ENCODE measurements around the gene SHH. TPM values are rescaled to one million over a fixed set of nuclear protein-coding genes. Genes with fewer than 3 reads are reported as not detected.

The SHH gene
- total and polyA plus RNA-seq, 2 donors (not counting 3 experiments of a cell fraction or from before 2014, with no cell fraction given): not detected

DNA sequence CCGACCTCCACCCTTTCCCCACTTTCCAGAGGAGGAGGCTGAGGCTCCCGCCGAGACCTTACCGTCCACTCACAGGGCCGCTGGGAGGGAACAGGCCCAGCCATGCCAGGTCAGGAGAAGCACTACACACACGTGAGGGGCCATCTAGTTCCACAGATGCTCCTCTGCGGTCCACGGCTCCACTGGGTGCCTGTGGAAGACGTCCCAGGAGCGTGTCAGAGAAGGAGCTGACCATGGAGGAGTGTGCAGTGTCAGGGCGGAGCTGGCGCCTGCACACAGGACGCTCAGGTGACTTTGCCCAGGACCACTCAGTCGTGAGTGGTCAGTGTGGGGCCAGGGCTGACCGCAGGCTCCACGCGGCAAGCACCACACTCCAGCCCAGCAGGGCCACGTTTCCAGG lies 8.0 kb upstream of the SHH start:
- no peaks in the 10 kb centered on the region for H3K9me1 ChIP-seq (replicated peaks; ENCODE audit: control insufficient read depth, extremely low read depth, insufficient read depth, low read length)
- no peaks in the 10 kb centered on the region for H3K79me2 ChIP-seq (ENCODE audit: control insufficient read depth, insufficient read depth, low read length)
- no peaks in the 10 kb centered on the region for H3K27me3 ChIP-seq (ENCODE audit: control insufficient read depth in 2 of 2, insufficient read depth in 2 of 2, low read length in 2 of 2)
- H3K9ac ChIP-seq (replicated peaks; ENCODE audit: extremely low read depth, insufficient read depth, low read length): no peak overlapping the region
- dilution Hi-C loops (cut with MboI; ENCODE audit: extremely low pct_ligation_motif_present, low sequenced_read_pairs): no loop called here
- TF ChIP-seq MYC (IDR thresholded peaks at IDR 0.05; ENCODE audit: low read depth, low read length): no peak
- no peak for TF ChIP-seq POLR2AphosphoS5 (IDR thresholded peaks at IDR 0.05; ENCODE audit: insufficient read depth, low read depth, low read length)
- TF ChIP-seq, protein P1, sequence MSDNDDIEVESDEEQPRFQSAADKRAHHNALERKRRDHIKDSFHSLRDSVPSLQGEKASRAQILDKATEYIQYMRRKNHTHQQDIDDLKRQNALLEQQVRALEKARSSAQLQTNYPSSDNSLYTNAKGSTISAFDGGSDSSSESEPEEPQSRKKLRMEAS (IDR thresholded peaks at IDR 0.05; ENCODE audit: insufficient read depth, insufficient read length): no peak
- TF ChIP-seq POLR2A (IDR thresholded peaks at IDR 0.05; ENCODE audit: low read depth, low read length): no peak
- TF ChIP-seq, protein P2, sequence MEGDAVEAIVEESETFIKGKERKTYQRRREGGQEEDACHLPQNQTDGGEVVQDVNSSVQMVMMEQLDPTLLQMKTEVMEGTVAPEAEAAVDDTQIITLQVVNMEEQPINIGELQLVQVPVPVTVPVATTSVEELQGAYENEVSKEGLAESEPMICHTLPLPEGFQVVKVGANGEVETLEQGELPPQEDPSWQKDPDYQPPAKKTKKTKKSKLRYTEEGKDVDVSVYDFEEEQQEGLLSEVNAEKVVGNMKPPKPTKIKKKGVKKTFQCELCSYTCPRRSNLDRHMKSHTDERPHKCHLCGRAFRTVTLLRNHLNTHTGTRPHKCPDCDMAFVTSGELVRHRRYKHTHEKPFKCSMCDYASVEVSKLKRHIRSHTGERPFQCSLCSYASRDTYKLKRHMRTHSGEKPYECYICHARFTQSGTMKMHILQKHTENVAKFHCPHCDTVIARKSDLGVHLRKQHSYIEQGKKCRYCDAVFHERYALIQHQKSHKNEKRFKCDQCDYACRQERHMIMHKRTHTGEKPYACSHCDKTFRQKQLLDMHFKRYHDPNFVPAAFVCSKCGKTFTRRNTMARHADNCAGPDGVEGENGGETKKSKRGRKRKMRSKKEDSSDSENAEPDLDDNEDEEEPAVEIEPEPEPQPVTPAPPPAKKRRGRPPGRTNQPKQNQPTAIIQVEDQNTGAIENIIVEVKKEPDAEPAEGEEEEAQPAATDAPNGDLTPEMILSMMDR (IDR thresholded peaks at IDR 0.05; ENCODE audit: extremely low read depth in 1 of 2, insufficient read depth in 1 of 2, low read depth in 1 of 2, low read length in 2 of 2): no peak
- no peak for TF ChIP-seq JUN (IDR thresholded peaks at IDR 0.05; ENCODE audit: borderline replicate concordance, insufficient read depth, insufficient read length, low read depth)
- TF ChIP-seq FOS (IDR thresholded peaks at IDR 0.05; ENCODE audit: borderline replicate concordance, insufficient read depth, low read length): no peak
- no peak for TF ChIP-seq EZH2 (IDR thresholded peaks at IDR 0.05; ENCODE audit: borderline replicate concordance, low read depth, low read length, severe bottlenecking)
- TF ChIP-seq GATA2 (IDR thresholded peaks at IDR 0.05; ENCODE audit: insufficient read depth, insufficient read length, low read depth, low read length): no peak
- POLR2A ChIA-PET: no interaction called here
- H3K4me2 ChIP-seq (ENCODE audit: insufficient read depth, low read length): no peak overlapping the region
- no peaks in the 10 kb centered on the region for H3K9me3 ChIP-seq (replicated peaks; ENCODE audit: control insufficient read depth, insufficient read depth, low read length)
- no peaks in the 10 kb centered on the region for H4K20me1 ChIP-seq (replicated peaks; ENCODE audit: control insufficient read depth, extremely low read depth, insufficient read depth, low read length)
- H3K4me1 ChIP-seq (ENCODE audit: control insufficient read depth, extremely low read depth, insufficient read depth, low read length): peaks cover 3% of the 10 kb centered on the region
- BruUV-seq (replicated peaks): no TSS peak
- no peak overlapping the region for H3K27ac ChIP-seq (ENCODE audit: insufficient read depth, low read depth, low read length)
- no peak overlapping the region for H2AFZ ChIP-seq (ENCODE audit: low read depth, low read length)
- H3K4me3 ChIP-seq (replicated peaks in 1 of 3; ENCODE audit: insufficient read depth in 1 of 3, low read depth in 1 of 3, low read length in 3 of 3): no peak overlapping the region
- CTCF ChIA-PET: no interaction called here
- FAIRE-seq (no peak), DNase-seq (ENCODE audit: low read depth, low spot score) (no peak)
- H3K36me3 ChIP-seq (ENCODE audit: control insufficient read depth in 2 of 2, extremely low read depth in 1 of 2, insufficient read depth in 2 of 2, low read length in 2 of 2): no peaks in the 10 kb centered on the region
- intact Hi-C loops (cut with micrococcal nuclease): no loop called here
